AG20443 (cell line): ENCODE measurements around the gene TGFBR3.

Source experiments
- DNase-seq: peaks from one replicate; pipeline ENCODE4 v3.0.0; 2012; ENCODE audit warnings: low spot score, mixed read lengths

TGFBR3 gene

GRCh38 chr1:91635763-91636162 is 250.2 kb downstream of the TGFBR3 start:
- DNase-seq = peak; percentile 61

- DNase-seq = no peak
Measured at GRCh38 chr1:91633438-91633837, 252.5 kb downstream of the TGFBR3 start.

- DNase-seq = no peak
Measured at GRCh38 chr1:91631718-91632330, 254.1 kb downstream of the TGFBR3 start.

- no peak for DNase-seq
Measured at GRCh38 chr1:91630803-91631202, 255.1 kb downstream of the TGFBR3 start.
